ENCODE data around the gene RSRP1. TPM values are rescaled to one million over a fixed set of nuclear protein-coding genes. Genes with fewer than 3 reads are reported as not detected.
"Not testable (repeated sequence)": the region's sequence is repeated elsewhere in the genome, so short reads cannot be mapped to it uniquely, and the experiment has no call there.

RSRP1 gene
- total RNA-seq, 1 experiment from 2014 or later, result 82.9 TPM

GRCh38 chr1:25287164-25287563, 39.9 kb upstream of the RSRP1 start:
- CTCF ChIA-PET, result interaction anchor here (0.6 kb wide), 1 partner anchor 118 kb away, joined by 4 read pairs; no protein-coding TSS in a partner anchor
- H3K4me3 ChIP-seq (replicated peaks in 1 of 2; ENCODE audit: low read depth in 1 of 2, low read length in 2 of 2); H3K79me2 ChIP-seq (ENCODE audit: insufficient read depth, low read length); RAD21 ChIA-PET (ENCODE audit: low non-redundant PET in 1 of 2, low total read pairs in 2 of 2, uncharacterized antibody in 2 of 2, unreplicated experiment in 2 of 2); ATAC-seq; H3K4me1 ChIP-seq (ENCODE audit: control insufficient read depth in 1 of 2, insufficient read depth in 2 of 2, low read length in 2 of 2); H2AFZ ChIP-seq (ENCODE audit: low read depth, low read length, poor library complexity, severe bottlenecking); H3K9ac ChIP-seq (ENCODE audit: low read length); H3K27ac ChIP-seq (ENCODE audit: low read depth, low read length); H3K36me3 ChIP-seq (ENCODE audit: control insufficient read depth in 1 of 2, insufficient read depth in 2 of 2, low read length in 2 of 2); H3K9me3 ChIP-seq (ENCODE audit: control insufficient read depth in 1 of 2, insufficient read depth in 1 of 2, low read depth in 1 of 2, low read length in 2 of 2); H4K20me1 ChIP-seq (ENCODE audit: insufficient read depth); BruUV-seq (replicated peaks); H3K27me3 ChIP-seq (ENCODE audit: insufficient read depth, low read length); H3K4me2 ChIP-seq (ENCODE audit: low read length); H3K9me2 ChIP-seq (ENCODE audit: insufficient read depth); DNase-seq (ENCODE audit: low read depth, low spot score): not testable (repeated sequence)
- POLR2A ChIA-PET, result interaction anchor here (0.6 kb wide), 1 partner anchor 118 kb away, joined by 3 read pairs; no protein-coding TSS in a partner anchor
- intact Hi-C loops (cut with micrococcal nuclease), result loop anchor here (5.0 kb wide), 1 partner anchor 115 kb away; no protein-coding TSS in a partner anchor

DNA sequence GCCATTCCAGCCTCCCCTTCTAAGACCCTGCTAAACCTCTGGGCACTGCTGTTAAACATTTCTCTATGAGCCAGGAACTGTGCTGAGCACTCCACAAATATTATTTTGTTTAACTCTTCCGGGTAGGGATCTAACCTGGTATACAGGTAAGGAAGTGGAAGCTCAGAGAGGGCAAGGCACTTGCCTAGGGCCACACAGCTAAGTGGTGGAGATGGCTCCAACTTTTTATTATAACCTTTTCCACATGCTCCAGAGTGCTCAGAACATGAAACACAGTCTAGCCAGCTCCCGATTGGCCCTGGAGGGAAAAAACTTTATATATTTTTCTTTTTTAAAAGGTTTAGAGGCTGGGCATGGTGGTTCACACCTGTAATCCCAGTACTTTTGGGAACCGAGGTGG, 38.6 kb upstream of the RSRP1 start:
- CTCF ChIA-PET; RAD21 ChIA-PET (ENCODE audit: low non-redundant PET in 1 of 2, low total read pairs in 2 of 2, uncharacterized antibody in 2 of 2, unreplicated experiment in 2 of 2); H3K79me2 ChIP-seq (ENCODE audit: insufficient read depth, low read length); H3K4me3 ChIP-seq (replicated peaks in 1 of 2; ENCODE audit: low read depth in 1 of 2, low read length in 2 of 2); H3K36me3 ChIP-seq (ENCODE audit: control insufficient read depth in 1 of 2, insufficient read depth in 2 of 2, low read length in 2 of 2); ATAC-seq; H3K4me1 ChIP-seq (ENCODE audit: control insufficient read depth in 1 of 2, insufficient read depth in 2 of 2, low read length in 2 of 2); H3K9me3 ChIP-seq (ENCODE audit: control insufficient read depth in 1 of 2, insufficient read depth in 1 of 2, low read depth in 1 of 2, low read length in 2 of 2); H3K9ac ChIP-seq (ENCODE audit: low read length); DNase-seq (ENCODE audit: low read depth, low spot score); H3K27me3 ChIP-seq (ENCODE audit: insufficient read depth, low read length); H3K27ac ChIP-seq (ENCODE audit: low read depth, low read length); H4K20me1 ChIP-seq (ENCODE audit: insufficient read depth); BruUV-seq (replicated peaks); POLR2A ChIA-PET; H3K9me2 ChIP-seq (ENCODE audit: insufficient read depth); H3K4me2 ChIP-seq (ENCODE audit: low read length); H2AFZ ChIP-seq (ENCODE audit: low read depth, low read length, poor library complexity, severe bottlenecking): not testable (repeated sequence)
- intact Hi-C loops (cut with micrococcal nuclease), result loop anchor here (5.0 kb wide), 1 partner anchor 116 kb away; no protein-coding TSS in a partner anchor

DNA sequence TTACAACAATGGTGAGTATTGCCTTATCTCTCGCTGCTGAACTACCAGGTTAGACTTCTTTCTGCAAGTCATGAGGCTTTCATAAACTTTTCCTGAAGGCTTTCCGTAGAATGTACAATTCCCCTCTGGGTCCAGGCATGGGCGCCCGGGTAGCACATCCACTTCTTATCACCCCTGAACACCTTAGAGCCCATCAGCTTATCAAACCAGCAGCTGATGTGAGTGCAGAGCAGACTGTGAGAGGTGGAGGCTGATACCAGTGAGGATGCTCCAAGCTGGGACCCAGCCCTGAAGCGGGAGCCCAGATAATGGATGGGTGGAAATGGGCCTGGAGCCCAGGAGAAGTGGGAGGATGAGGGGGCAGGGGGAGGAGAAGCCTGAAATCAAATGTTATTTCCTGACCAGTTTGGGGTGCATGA, 32.4 kb upstream of the RSRP1 start:
- POLR2A ChIA-PET; BruUV-seq (replicated peaks); H2AFZ ChIP-seq (ENCODE audit: low read depth, low read length, poor library complexity, severe bottlenecking); CTCF ChIA-PET; H3K4me3 ChIP-seq (replicated peaks in 1 of 2; ENCODE audit: low read depth in 1 of 2, low read length in 2 of 2); H3K27me3 ChIP-seq (ENCODE audit: insufficient read depth, low read length); H3K9me3 ChIP-seq (ENCODE audit: control insufficient read depth in 1 of 2, insufficient read depth in 1 of 2, low read depth in 1 of 2, low read length in 2 of 2); H3K79me2 ChIP-seq (ENCODE audit: insufficient read depth, low read length); RAD21 ChIA-PET (ENCODE audit: low non-redundant PET in 1 of 2, low total read pairs in 2 of 2, uncharacterized antibody in 2 of 2, unreplicated experiment in 2 of 2); H3K9ac ChIP-seq (ENCODE audit: low read length); DNase-seq (ENCODE audit: low read depth, low spot score); H3K36me3 ChIP-seq (ENCODE audit: control insufficient read depth in 1 of 2, insufficient read depth in 2 of 2, low read length in 2 of 2); H3K9me2 ChIP-seq (ENCODE audit: insufficient read depth); H3K4me2 ChIP-seq (ENCODE audit: low read length); H4K20me1 ChIP-seq (ENCODE audit: insufficient read depth); intact Hi-C loops (cut with micrococcal nuclease); ATAC-seq; H3K4me1 ChIP-seq (ENCODE audit: control insufficient read depth in 1 of 2, insufficient read depth in 2 of 2, low read length in 2 of 2); H3K27ac ChIP-seq (ENCODE audit: low read depth, low read length): not testable (repeated sequence)

- H3K9me3 ChIP-seq (ENCODE audit: control insufficient read depth in 1 of 2, insufficient read depth in 1 of 2, low read depth in 1 of 2, low read length in 2 of 2); BruUV-seq (replicated peaks); H3K27ac ChIP-seq (ENCODE audit: low read depth, low read length); H3K9ac ChIP-seq (ENCODE audit: low read length); H3K4me3 ChIP-seq (replicated peaks in 1 of 2; ENCODE audit: low read depth in 1 of 2, low read length in 2 of 2); H3K4me1 ChIP-seq (ENCODE audit: control insufficient read depth in 1 of 2, insufficient read depth in 2 of 2, low read length in 2 of 2); ATAC-seq; CTCF ChIA-PET; H3K27me3 ChIP-seq (ENCODE audit: insufficient read depth, low read length); DNase-seq (ENCODE audit: low read depth, low spot score); H4K20me1 ChIP-seq (ENCODE audit: insufficient read depth); H3K4me2 ChIP-seq (ENCODE audit: low read length); intact Hi-C loops (cut with micrococcal nuclease); H3K9me2 ChIP-seq (ENCODE audit: insufficient read depth); POLR2A ChIA-PET; H3K36me3 ChIP-seq (ENCODE audit: control insufficient read depth in 1 of 2, insufficient read depth in 2 of 2, low read length in 2 of 2); H2AFZ ChIP-seq (ENCODE audit: low read depth, low read length, poor library complexity, severe bottlenecking); RAD21 ChIA-PET (ENCODE audit: low non-redundant PET in 1 of 2, low total read pairs in 2 of 2, uncharacterized antibody in 2 of 2, unreplicated experiment in 2 of 2); H3K79me2 ChIP-seq (ENCODE audit: insufficient read depth, low read length): not testable (repeated sequence)
These were observed 31.5 kb upstream of the RSRP1 start for GRCh38 chr1:25278790-25279189.

DNA sequence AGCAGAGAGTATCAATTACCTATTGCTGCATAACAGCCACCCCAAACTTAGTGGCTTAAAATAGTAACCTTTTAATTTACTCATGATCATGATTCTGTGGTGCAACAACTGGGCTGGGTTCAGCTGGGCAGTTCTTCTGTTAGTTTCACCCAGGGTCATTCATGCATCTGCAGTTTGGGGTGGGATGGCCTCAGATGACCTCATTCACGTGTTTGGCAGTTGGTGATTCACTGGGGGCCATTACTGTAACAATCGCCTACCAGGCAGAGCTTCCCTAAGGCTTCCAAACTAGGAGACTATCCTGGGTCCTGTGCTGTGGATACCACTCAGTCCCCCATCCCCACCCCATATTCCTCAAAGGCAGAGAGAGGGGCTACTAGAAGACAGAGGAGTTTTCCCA, 31.1 kb upstream of the RSRP1 start:
- H3K9me2 ChIP-seq (ENCODE audit: insufficient read depth); CTCF ChIA-PET; BruUV-seq (replicated peaks); RAD21 ChIA-PET (ENCODE audit: low non-redundant PET in 1 of 2, low total read pairs in 2 of 2, uncharacterized antibody in 2 of 2, unreplicated experiment in 2 of 2); H3K27me3 ChIP-seq (ENCODE audit: insufficient read depth, low read length); H3K36me3 ChIP-seq (ENCODE audit: control insufficient read depth in 1 of 2, insufficient read depth in 2 of 2, low read length in 2 of 2); H3K4me3 ChIP-seq (replicated peaks in 1 of 2; ENCODE audit: low read depth in 1 of 2, low read length in 2 of 2); intact Hi-C loops (cut with micrococcal nuclease); H3K4me1 ChIP-seq (ENCODE audit: control insufficient read depth in 1 of 2, insufficient read depth in 2 of 2, low read length in 2 of 2); H3K79me2 ChIP-seq (ENCODE audit: insufficient read depth, low read length); H2AFZ ChIP-seq (ENCODE audit: low read depth, low read length, poor library complexity, severe bottlenecking); H4K20me1 ChIP-seq (ENCODE audit: insufficient read depth); H3K9me3 ChIP-seq (ENCODE audit: control insufficient read depth in 1 of 2, insufficient read depth in 1 of 2, low read depth in 1 of 2, low read length in 2 of 2); ATAC-seq; DNase-seq (ENCODE audit: low read depth, low spot score); POLR2A ChIA-PET; H3K4me2 ChIP-seq (ENCODE audit: low read length); H3K9ac ChIP-seq (ENCODE audit: low read length); H3K27ac ChIP-seq (ENCODE audit: low read depth, low read length): not testable (repeated sequence)
